Right ventricle myocardium inferior (tissue), 1 donor: ENCODE data around the gene KIAA1614. TPM values are rescaled to one million over a fixed set of nuclear protein-coding genes. Genes with fewer than 3 reads are reported as not detected.

Experiments used
- ATAC-seq: fragments of 200-7000 bp; cut with Tn5 transposase; one replicate; pipeline ENCODE4 v1.9.1; 2020; ENCODE audit warnings: mild to moderate bottlenecking, moderate library complexity
- DNase-seq: peaks from one replicate; pipeline ENCODE4 v3.0.0; 2021; ENCODE audit errors: missing footprints
- intact Hi-C: fragments of 100-400 bp; cut with DNase I; formaldehyde crosslinking; loops from one replicate; pipeline ENCODE4 v1.11.0; 2022
- total RNA-seq: library from RNA; stranded (reverse); fragmentation: NEBNext Ultra II Directional; extraction: Animal tissue kit (Norgen Biotek cat#: 25700); gene quantifications from one replicate; pipeline ENCODE4 v1.2.1, GENCODE V29; 2021
- donor health status: DM: no; HTN: yes; CAD: no; lungs with severe emphysema.

Gene KIAA1614
- total RNA-seq, 1 donor from 2014 or later, result 6.4 TPM

GRCh38 chr1:180970333-180971079 is 57.8 kb downstream of the KIAA1614 start:
- intact Hi-C loops, result no loop called here
- no peak for DNase-seq
- ATAC-seq, result no peak

GRCh38 chr1:180971273-180971997 is 58.7 kb downstream of the KIAA1614 start:
- ATAC-seq (no peak), DNase-seq (no peak)
- intact Hi-C loops, result no loop called here

- DNase-seq (no peak), ATAC-seq (no peak)
- intact Hi-C loops, result no loop called here
Measured at GRCh38 chr1:180973369-180973768, 60.7 kb downstream of the KIAA1614 start.

GRCh38 chr1:180974236-180974635 is 61.5 kb downstream of the KIAA1614 start:
- DNase-seq, result no peak
- ATAC-seq, result no peak
- intact Hi-C loops, result no loop called here

- DNase-seq (no peak), ATAC-seq (peak; percentile 42)
- intact Hi-C loops, result no loop called here
Measured at GRCh38 chr1:180975551-180975950, 62.9 kb downstream of the KIAA1614 start.

GRCh38 chr1:180976191-180976590 is 63.5 kb downstream of the KIAA1614 start:
- ATAC-seq (no peak), DNase-seq (no peak)
- intact Hi-C loops, result no loop called here

GRCh38 chr1:180976732-180977357 is 64.1 kb downstream of the KIAA1614 start:
- no peak for DNase-seq
- ATAC-seq, result no peak
- intact Hi-C loops, result no loop called here

- no peak for ATAC-seq
- intact Hi-C loops, result no loop called here
- no peak for DNase-seq
Measured at GRCh38 chr1:180981596-180982387, 69.1 kb downstream of the KIAA1614 start.

- intact Hi-C loops, result no loop called here
- DNase-seq, result no peak
- no peak for ATAC-seq
Measured at GRCh38 chr1:180982422-180982821, 69.7 kb downstream of the KIAA1614 start.

GRCh38 chr1:180988253-180988752 is 75.6 kb downstream of the KIAA1614 start:
- intact Hi-C loops, result no loop called here
- no peak for DNase-seq

GRCh38 chr1:180994262-180994661 is 81.6 kb downstream of the KIAA1614 start:
- DNase-seq (no peak), ATAC-seq (peak; percentile 42)
- intact Hi-C loops, result no loop called here

More at GRCh38 chr1:180988253-180988752, 75.6 kb downstream of the KIAA1614 start:
- no peak for ATAC-seq

- DNase-seq (no peak), ATAC-seq (no peak)
- intact Hi-C loops, result no loop called here
Measured at GRCh38 chr1:180997843-180998504, 85.3 kb downstream of the KIAA1614 start.

Other genes with a start within 250 kb of the KIAA1614 start
- gene STX6, start 110.0 kb downstream of the KIAA1614 start, total RNA-seq, result 6.1 TPM
- gene MR1, start 121.1 kb downstream of the KIAA1614 start, total RNA-seq, result 5.3 TPM
- gene IER5, start 175.8 kb downstream of the KIAA1614 start, total RNA-seq, result 14.3 TPM